Right ventricle myocardium superior (tissue), 1 donor: ENCODE results near the gene PFN1. TPM values are rescaled to one million over a fixed set of nuclear protein-coding genes. Genes with fewer than 3 reads are reported as not detected.

Experiments used
- ATAC-seq: fragments of 200-7000 bp; cut with Tn5 transposase; one replicate; pipeline ENCODE4 v1.9.1; 2020; ENCODE audit warnings: mild to moderate bottlenecking; ENCODE audit not compliant: poor library complexity
- DNase-seq: peaks from one replicate; pipeline ENCODE4 v3.0.0-alpha.2; 2020
- intact Hi-C: fragments of 100-400 bp; cut with DNase I; formaldehyde crosslinking; loops from one replicate; pipeline ENCODE4 v1.11.2; 2022
- microRNA-seq: library from miRNA; unstranded; fragments of <30 nt; microRNA quantifications from one replicate; pipeline ENCODE4 v1.2.0, GENCODE V29; 2020
- total RNA-seq: library from RNA; stranded (reverse); fragmentation: NEBNext Ultra II Directional; extraction: Animal tissue kit (Norgen Biotek cat#: 25700); gene quantifications from one replicate; pipeline ENCODE4 v1.2.1, GENCODE V29; 2021
- donor health status: DM: no; HTN: yes; CAD: no; lungs with severe emphysema.

The PFN1 gene
- total RNA-seq, 1 donor from 2014 or later: 179 TPM

DNA sequence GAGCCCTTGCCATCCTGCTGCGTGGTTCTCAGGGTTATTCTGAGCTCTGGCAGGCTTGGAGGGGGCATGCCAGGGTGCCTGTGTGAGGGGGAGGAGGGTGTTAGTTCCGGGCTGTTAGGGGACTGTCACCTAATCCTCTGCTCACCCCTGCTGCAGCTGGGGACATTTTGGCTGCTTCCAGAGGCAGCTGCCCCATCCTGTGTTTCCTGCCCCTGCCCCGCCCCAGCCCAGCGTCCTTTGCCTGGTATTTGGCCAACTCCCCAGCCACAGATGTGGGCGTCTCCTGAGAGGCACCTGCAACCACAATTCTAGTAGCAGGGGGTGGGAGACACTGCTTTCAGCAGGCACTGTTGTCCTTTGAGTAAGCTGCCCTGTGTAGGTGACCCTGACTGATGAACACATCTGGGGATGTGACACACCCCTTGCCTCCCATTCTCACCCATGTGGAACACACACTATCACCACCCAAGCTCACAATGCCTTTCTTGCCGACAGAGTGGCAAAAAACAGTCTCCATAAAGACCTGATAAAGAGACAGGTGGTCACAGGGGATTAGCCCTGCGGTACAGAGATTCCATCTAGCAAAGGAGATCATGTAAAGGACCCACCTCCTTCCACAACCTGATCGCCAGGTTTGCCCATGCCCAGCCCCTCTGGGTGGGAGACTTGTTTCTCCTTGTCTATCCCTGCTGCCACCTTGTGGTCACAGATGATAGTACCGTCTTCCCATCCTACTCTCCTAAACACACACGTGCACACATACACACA, 45.1 kb downstream of the PFN1 start, which contains the start of gene CHRNE:
TSS of gene CHRNE (minus strand) at position 48 of the 768 bp plus-strand sequence. CDS start at position 13, 35 bp downstream.
- DNase-seq: no peak
- ATAC-seq: peak; percentile 49
- intact Hi-C loops: no loop called here

DNA sequence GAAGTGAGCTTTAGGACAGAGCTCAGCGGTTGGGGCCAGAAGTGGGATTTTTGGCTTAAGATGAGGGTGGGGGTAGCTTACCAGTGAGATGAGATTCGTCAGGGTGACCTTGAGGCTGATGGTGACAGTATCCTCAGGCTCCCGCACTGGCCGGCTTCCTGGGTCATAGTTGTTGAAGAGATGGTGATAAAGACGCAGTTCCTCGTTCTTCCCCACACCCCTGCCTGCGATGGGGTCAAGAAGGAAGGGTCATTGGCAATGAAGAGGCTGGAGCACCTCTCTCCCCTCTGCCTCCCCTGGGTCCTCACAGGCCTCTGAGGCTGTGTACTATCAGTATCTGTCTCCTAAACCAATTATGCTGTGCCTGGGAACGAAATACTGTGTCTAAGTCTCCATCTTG, 45.8 kb downstream of the PFN1 start:
- ATAC-seq: no peak
- intact Hi-C loops: no loop called here
- DNase-seq: no peak

DNA sequence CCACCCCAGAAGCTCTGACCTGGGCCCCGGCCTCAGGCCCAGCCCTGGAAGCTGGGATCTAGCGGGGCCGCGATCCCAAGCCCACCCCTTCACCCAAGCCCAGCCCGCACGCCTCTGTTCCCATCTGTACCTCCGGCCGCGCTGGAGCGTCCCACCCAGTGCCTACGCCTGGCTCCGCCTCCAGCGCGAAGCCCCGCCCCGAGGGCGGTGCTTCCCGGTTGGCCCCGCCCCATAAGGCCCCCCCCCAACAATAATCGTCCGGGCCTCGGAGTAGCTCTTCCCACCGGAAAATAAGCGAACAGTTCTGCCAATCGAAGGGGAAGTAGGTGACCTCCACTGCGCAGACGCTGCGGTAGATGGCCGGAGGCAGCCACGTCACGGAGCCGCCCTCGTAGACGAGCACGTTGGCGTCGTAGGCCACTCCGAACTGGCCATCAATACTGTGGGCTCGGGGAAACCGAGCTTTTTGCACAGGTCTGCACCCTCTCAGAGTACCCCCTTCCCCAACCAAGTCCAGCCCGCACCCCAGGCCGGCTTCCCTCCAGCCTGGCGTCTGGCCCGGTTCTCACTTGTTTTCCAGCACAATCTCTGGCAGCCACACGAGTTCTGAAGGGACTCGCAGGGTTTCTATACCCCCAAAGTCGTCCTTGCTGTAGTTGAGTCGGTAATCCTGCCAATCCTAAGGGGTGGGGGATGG, 46.5 kb downstream of the PFN1 start:
- DNase-seq (peak; percentile 77), ATAC-seq (peak; percentile 23)
- intact Hi-C loops: no loop called here

GRCh38 chr17:4901108-4901647, 47.2 kb downstream of the PFN1 start:
- ATAC-seq (no peak), DNase-seq (no peak)
- intact Hi-C loops: no loop called here

DNA sequence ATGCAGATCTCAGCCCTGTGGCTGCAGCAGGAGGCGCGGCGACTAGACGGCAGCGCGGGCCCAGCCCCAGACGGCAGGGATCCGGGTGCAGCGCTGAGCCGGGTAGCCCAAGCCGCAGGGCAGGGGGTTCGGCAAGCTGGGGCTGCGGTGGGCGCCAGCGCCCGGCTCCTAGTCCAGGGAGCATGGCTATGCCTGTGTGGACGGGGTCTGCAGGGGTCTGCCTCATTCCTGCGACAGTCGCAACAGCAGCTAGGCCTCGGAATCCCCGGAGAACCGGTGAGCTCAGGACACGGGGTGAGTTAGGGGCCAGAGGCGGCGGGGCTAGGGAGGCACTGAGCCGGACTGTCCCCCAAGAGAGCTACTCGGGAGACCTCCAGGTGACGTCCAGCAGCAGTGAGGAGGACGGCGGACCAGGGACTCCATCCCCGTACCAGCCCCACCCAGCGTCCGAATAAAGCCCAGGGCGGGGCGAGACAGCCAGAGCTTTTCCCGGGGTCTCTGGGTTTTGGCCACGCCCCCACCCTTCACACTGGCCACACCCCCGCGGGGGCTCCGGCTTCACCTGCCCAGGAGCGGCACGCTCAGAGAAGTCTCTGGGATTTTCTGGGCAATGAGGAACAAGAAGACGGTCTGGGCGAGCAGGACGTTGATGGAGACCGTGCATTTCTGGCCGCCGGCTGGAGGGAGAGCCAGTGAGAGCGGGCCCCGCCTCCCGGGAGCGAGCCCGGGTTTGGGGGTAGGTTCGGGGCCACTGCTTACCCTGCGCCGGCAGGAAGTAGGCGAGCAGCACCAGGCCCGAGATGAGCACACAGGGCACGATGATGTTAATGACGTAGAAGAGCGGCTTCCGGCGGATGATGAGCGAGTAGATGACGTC, 47.9 kb downstream of the PFN1 start:
- DNase-seq (peak; percentile 58), ATAC-seq (no peak)
- intact Hi-C loops: no loop called here

DNA sequence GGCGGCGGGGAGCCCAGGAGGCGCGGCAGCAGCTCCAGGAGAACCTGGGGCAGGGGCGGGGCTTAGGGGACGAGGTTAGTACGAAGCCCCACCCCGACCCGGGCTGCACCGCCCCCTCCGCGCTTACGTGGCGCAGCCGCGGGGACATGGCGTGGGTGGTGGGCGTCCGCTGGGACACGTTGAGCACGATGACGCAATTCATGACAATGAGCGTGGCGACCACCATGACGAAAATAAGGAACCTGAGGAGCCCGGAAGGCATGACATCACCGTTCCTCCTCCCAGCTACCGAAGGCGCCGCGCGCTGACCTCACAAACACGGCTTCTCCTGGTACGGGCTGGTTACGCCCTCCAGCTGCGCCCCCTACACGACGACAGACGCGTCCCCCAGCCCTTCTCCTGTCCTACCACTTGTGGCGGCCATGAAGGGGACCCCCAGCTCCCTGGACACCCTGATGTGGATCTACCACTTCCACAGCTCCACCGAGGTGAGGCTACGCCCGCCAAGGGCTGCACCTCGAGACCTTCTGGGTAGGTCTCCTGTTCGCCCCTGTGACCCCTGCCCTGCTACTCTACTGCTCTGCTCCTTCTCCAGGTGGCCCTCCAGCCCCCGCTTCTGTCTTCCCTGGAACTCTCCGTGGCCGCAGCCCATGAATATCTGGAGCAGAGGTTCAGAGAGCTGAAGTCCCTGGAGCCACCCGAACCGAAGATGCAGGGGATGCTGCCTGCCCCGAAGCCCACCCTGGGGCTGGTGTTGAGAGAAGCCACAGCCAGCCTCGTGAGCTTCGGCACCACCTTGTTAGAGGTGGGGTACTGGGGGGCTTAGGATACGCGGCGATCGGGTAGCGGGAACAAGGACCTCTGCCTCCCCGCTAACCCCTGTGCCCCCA, 48.7 kb downstream of the PFN1 start, which contains the start of gene C17orf107:
TSS of gene C17orf107 (plus strand) at position 196 of the 890 bp plus-strand sequence. CDS start at position 423, 227 bp downstream.
- peak; percentile 66 for ATAC-seq
- peak; percentile 88 for DNase-seq
- intact Hi-C loops: no loop called here

GRCh38 chr17:4898927-4899326, 49.4 kb downstream of the PFN1 start:
- intact Hi-C loops: no loop called here
- ATAC-seq (no peak), DNase-seq (no peak)

- DNase-seq (no peak), ATAC-seq (no peak)
- intact Hi-C loops: no loop called here
These were observed 50.0 kb downstream of the PFN1 start for GRCh38 chr17:4898351-4898750.

- intact Hi-C loops: no loop called here
- no peak for DNase-seq
- no peak for ATAC-seq
These were observed 50.5 kb downstream of the PFN1 start for GRCh38 chr17:4897785-4898184.

DNA sequence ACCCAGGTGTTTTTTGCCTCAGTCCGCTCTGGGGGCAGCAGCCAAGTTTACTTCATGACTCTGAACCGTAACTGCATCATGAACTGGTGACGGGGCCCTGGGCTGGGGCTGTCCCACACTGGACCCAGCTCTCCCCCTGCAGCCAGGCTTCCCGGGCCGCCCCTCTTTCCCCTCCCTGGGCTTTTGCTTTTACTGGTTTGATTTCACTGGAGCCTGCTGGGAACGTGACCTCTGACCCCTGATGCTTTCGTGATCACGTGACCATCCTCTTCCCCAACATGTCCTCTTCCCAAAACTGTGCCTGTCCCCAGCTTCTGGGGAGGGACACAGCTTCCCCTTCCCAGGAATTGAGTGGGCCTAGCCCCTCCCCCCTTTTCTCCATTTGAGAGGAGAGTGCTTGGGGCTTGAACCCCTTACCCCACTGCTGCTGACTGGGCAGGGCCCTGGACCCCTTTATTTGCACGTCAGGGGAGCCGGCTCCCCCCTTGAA, 51.1 kb downstream of the PFN1 start:
- no peak for ATAC-seq
- intact Hi-C loops: no loop called here
- no peak for DNase-seq

DNA sequence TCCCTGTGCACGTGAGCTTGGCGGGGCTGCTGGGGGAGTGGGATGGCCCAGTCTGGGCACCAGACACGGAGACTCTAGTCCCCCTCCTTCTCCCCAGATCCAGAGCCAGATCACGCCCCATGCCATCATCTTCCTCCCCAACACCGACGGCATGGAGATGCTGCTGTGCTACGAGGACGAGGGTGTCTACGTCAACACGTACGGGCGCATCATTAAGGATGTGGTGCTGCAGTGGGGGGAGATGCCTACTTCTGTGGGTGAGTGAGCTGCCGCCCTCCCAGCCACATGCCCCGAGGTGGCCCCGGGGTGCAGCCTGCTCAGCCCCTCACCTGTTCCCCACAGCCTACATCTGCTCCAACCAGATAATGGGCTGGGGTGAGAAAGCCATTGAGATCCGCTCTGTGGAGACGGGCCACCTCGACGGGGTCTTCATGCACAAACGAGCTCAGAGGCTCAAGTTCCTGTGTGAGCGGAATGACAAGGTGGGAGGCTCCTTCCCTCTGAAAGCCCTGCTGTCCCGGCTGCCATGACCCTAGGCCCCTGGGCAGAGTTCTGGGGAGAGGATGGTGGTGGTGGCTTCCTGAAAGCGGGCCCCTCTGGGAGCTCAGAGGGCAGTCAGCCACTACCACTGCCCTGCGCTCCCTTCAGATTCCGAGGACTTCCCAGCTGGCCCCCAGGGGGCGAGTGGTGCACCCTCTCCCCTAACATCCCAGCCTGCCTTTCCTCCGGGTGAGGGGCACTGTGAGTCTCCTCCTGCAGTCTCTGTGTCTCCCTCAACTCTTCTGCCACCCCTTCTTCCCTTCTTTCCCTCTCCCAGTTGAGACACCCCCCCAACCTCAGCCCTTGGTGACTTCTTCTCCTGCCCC, 51.8 kb downstream of the PFN1 start:
- intact Hi-C loops: no loop called here
- ATAC-seq (no peak), DNase-seq (no peak)

GRCh38 chr17:4895657-4896331, 52.5 kb downstream of the PFN1 start:
- no peak for ATAC-seq
- intact Hi-C loops: no loop called here
- DNase-seq: peak; percentile 43

Small RNA genes within 50 kb of the gene (microRNA-seq; reads per million reads assigned to microRNA genes)
- gene MIR6864 (not detected), gene MIR6865 (not detected)

Other genes starting within 250 kb of the PFN1 start
- gene PELP1, start 244.4 kb downstream of the PFN1 start, total RNA-seq: 39.3 TPM
- 23.4 TPM for gene ARRB2, start 237.9 kb downstream of the PFN1 start, total RNA-seq
- 18.0 TPM for gene MED11, start 217.1 kb downstream of the PFN1 start, total RNA-seq
- not detected for gene ZMYND15, start 208.7 kb downstream of the PFN1 start, total RNA-seq
- gene CXCL16, start 208.6 kb downstream of the PFN1 start, total RNA-seq: 2.7 TPM
- gene TM4SF5, start 176.6 kb downstream of the PFN1 start, total RNA-seq: not detected
- 0.62 TPM for gene VMO1, start 162.2 kb downstream of the PFN1 start, total RNA-seq
- not detected for gene GLTPD2, start 159.6 kb downstream of the PFN1 start, total RNA-seq
- gene PSMB6, start 152.4 kb downstream of the PFN1 start, total RNA-seq: 214 TPM
- 13.6 TPM for gene PLD2, start 141.4 kb downstream of the PFN1 start, total RNA-seq
- gene MINK1, start 115.2 kb downstream of the PFN1 start, total RNA-seq: 47.6 TPM
- 0.51 TPM for gene C17orf107, start 49.0 kb downstream of the PFN1 start, total RNA-seq
- gene CHRNE, start 45.4 kb downstream of the PFN1 start, total RNA-seq: 0.30 TPM
- not detected for gene GP1BA, start 16.3 kb downstream of the PFN1 start, total RNA-seq
- 208 TPM for gene SLC25A11, start 8.5 kb downstream of the PFN1 start, total RNA-seq
- gene RNF167, start 8.3 kb downstream of the PFN1 start, total RNA-seq: 85.8 TPM
- 534 TPM for gene ENO3, start 2.6 kb upstream of the PFN1 start, total RNA-seq
- 158 TPM for gene SPAG7, start 19.3 kb upstream of the PFN1 start, total RNA-seq
- 29.4 TPM for gene CAMTA2, start 39.1 kb upstream of the PFN1 start, total RNA-seq
- gene INCA1, start 49.0 kb upstream of the PFN1 start, total RNA-seq: 2.8 TPM
- 720 TPM for gene KIF1C, start 49.4 kb upstream of the PFN1 start, total RNA-seq
- gene SLC52A1, start 86.9 kb upstream of the PFN1 start, total RNA-seq: not detected
- gene ZFP3, start 129.9 kb upstream of the PFN1 start, total RNA-seq: 9.3 TPM
- 3.3 TPM for gene ZNF232, start 163.3 kb upstream of the PFN1 start, total RNA-seq
- gene USP6, start 167.5 kb upstream of the PFN1 start, total RNA-seq: not detected
- gene ZNF594, start 243.3 kb upstream of the PFN1 start, total RNA-seq: 5.2 TPM